ENCODE data around the gene ARIH2. TPM values are rescaled to one million over a fixed set of nuclear protein-coding genes. Genes with fewer than 3 reads are reported as not detected.

The ARIH2 gene
- total and polyA plus RNA-seq, 2 experiments from 2014 or later = 76.4 to 118 TPM

GRCh38 chr3:48962340-48962739, 43.7 kb downstream of the ARIH2 start:
- Histone ChIP-seq H3F3A (replicated peaks; ENCODE audit: low read depth) (0 out of 2 replicates have a peak, but pooled peaks cover 3% of the 10 kb centered on the region), H3K27ac (ENCODE audit: low read depth) (peak overlapping the region; percentile 88), H3K27me3 (ENCODE audit: insufficient read depth) (no peaks in the 10 kb centered on the region), H3K36me3 (ENCODE audit: insufficient read depth) (peaks cover 11% of the 10 kb centered on the region; the same call in 1 of the 2 replicates), H3K9me2 (ENCODE audit: insufficient read depth) (no peaks in the 10 kb centered on the region), H3K4me2 (peak overlapping the region; percentile 62), H2AFZ (no peak overlapping the region), H4K20me1 (replicated peaks; ENCODE audit: insufficient read depth) (0 out of 2 replicates have a peak, but pooled peaks cover 3% of the 10 kb centered on the region), H3K4me3 (peak overlapping the region; percentile 34; the same call in 1 of the 2 replicates), H3K79me2 (replicated peaks; ENCODE audit: insufficient read depth) (peaks cover 39% of the 10 kb centered on the region; the same call in 1 of the 2 replicates), H3K4me1 (ENCODE audit: insufficient read depth) (peaks cover 33% of the 10 kb centered on the region)
- Mint-ChIP-seq H3K36me3 (ENCODE audit: low read depth) (peaks cover 31% of the 10 kb centered on the region), H3K4me3 (no peak overlapping the region; the same call in 2 of the 3 replicates), H3K9me3 (no peaks in the 10 kb centered on the region), H3K27ac (peak overlapping the region; percentile 90), H3K27me3 (ENCODE audit: insufficient read depth, low read depth, poor library complexity) (peaks cover 2% of the 10 kb centered on the region), H3K4me1 (peaks cover 24% of the 10 kb centered on the region)
- DNase-seq (ENCODE audit: low spot score) (no peak), ATAC-seq (peak; percentile 26)
- no peak for TF ChIP-seq REST (IDR thresholded peaks at IDR 0.05; ENCODE audit: unreplicated experiment)
- no peak for TF ChIP-seq ETS1 (IDR thresholded peaks at IDR 0.05)
- TF ChIP-seq ZNF331 (CRISPR knock-in tag; IDR thresholded peaks at IDR 0.05; ENCODE audit: low read depth) = no peak
- no peak for TF ChIP-seq EZH2phosphoT487 (IDR thresholded peaks at IDR 0.05; ENCODE audit: unreplicated experiment)
- TF ChIP-seq ZNF114 (CRISPR knock-in tag; IDR thresholded peaks at IDR 0.05) = no peak
- no peak for TF ChIP-seq JUNB (IDR thresholded peaks at IDR 0.05; ENCODE audit: unreplicated experiment)
- TF ChIP-seq STAT1 (IDR thresholded peaks at IDR 0.05; ENCODE audit: unreplicated experiment) = no peak
- no peak for TF ChIP-seq NANOG (IDR thresholded peaks at IDR 0.05; ENCODE audit: borderline replicate concordance)
- no peak for TF ChIP-seq CREB1 (CRISPR knock-in tag; IDR thresholded peaks at IDR 0.05; ENCODE audit: low read depth)
- TF ChIP-seq ZNF462 (CRISPR knock-in tag; IDR thresholded peaks at IDR 0.05) = no peak
- TF ChIP-seq, protein P1, sequence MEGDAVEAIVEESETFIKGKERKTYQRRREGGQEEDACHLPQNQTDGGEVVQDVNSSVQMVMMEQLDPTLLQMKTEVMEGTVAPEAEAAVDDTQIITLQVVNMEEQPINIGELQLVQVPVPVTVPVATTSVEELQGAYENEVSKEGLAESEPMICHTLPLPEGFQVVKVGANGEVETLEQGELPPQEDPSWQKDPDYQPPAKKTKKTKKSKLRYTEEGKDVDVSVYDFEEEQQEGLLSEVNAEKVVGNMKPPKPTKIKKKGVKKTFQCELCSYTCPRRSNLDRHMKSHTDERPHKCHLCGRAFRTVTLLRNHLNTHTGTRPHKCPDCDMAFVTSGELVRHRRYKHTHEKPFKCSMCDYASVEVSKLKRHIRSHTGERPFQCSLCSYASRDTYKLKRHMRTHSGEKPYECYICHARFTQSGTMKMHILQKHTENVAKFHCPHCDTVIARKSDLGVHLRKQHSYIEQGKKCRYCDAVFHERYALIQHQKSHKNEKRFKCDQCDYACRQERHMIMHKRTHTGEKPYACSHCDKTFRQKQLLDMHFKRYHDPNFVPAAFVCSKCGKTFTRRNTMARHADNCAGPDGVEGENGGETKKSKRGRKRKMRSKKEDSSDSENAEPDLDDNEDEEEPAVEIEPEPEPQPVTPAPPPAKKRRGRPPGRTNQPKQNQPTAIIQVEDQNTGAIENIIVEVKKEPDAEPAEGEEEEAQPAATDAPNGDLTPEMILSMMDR (conservative IDR thresholded peaks at IDR 0.05; ENCODE audit: low read depth in 2 of 2) = no peak
- TF ChIP-seq POLR2AphosphoS5 (IDR thresholded peaks at IDR 0.05; ENCODE audit: low read depth) = no peak
- no peak for TF ChIP-seq EZH2 (IDR thresholded peaks at IDR 0.05; ENCODE audit: low read depth, unreplicated experiment)
